GM18868 (cell line): Measurements from ENCODE around the gene SPTBN5.
A peak's percentile ranks its signal among the peaks of the same experiment; 100 is the strongest.

Source experiments
- ATAC-seq: cut with Tn5 transposase; IDR thresholded peaks from one replicate; pipeline ENCODE4 v1.9.1; 2021; ENCODE audit warnings: mild to moderate bottlenecking, moderate library complexity; ENCODE audit not compliant: unreplicated experiment

Gene SPTBN5

GRCh38 chr15:41893422-41894250 lies at the start of gene SPTBN5:
TSS of gene SPTBN5 (minus strand) at chr15:41894053. CDS start at chr15:41893497, 556 bp downstream.
- no peak for ATAC-seq

- ATAC-seq = no peak
Measured at GRCh38 chr15:41942886-41943285, 49.0 kb upstream of the SPTBN5 start.

- no peak for ATAC-seq
Measured at GRCh38 chr15:41941644-41942415, 48.0 kb upstream of the SPTBN5 start.

GRCh38 chr15:41940441-41940857 lies 46.6 kb upstream of the SPTBN5 start:
- ATAC-seq = no peak

- no peak for ATAC-seq
Measured at GRCh38 chr15:41939986-41940385, 46.1 kb upstream of the SPTBN5 start.

GRCh38 chr15:41937568-41937923 lies 43.7 kb upstream of the SPTBN5 start:
- no peak for ATAC-seq

- no peak for ATAC-seq
Measured at GRCh38 chr15:41936649-41937567, 43.1 kb upstream of the SPTBN5 start.

- no peak for ATAC-seq
Measured at GRCh38 chr15:41936155-41936554, 42.3 kb upstream of the SPTBN5 start.

- peak; percentile 54 for ATAC-seq
Measured at GRCh38 chr15:41935566-41936020, 41.7 kb upstream of the SPTBN5 start.

- no peak for ATAC-seq
Measured at GRCh38 chr15:41934843-41935242, 41.0 kb upstream of the SPTBN5 start.

- ATAC-seq = no peak
Measured at GRCh38 chr15:41933771-41934170, 39.9 kb upstream of the SPTBN5 start.

- ATAC-seq = no peak
Measured at GRCh38 chr15:41933326-41933725, 39.5 kb upstream of the SPTBN5 start.

- no peak for ATAC-seq
Measured at GRCh38 chr15:41932511-41933289, 38.8 kb upstream of the SPTBN5 start.

- ATAC-seq = no peak
Measured at GRCh38 chr15:41932101-41932500, 38.2 kb upstream of the SPTBN5 start.

- ATAC-seq = no peak
Measured at GRCh38 chr15:41930867-41931222, 37.0 kb upstream of the SPTBN5 start.

GRCh38 chr15:41930221-41930866 lies 36.5 kb upstream of the SPTBN5 start:
- ATAC-seq = no peak

GRCh38 chr15:41928637-41929620 lies 35.1 kb upstream of the SPTBN5 start:
- peak; percentile 78 for ATAC-seq

- ATAC-seq = no peak
Measured at GRCh38 chr15:41928100-41928499, 34.2 kb upstream of the SPTBN5 start.

- ATAC-seq = no peak
Measured at GRCh38 chr15:41927536-41927935, 33.7 kb upstream of the SPTBN5 start.
